H1 (cell line): ENCODE results near the gene KLK5. TPM values are rescaled to one million over a fixed set of nuclear protein-coding genes. Genes with fewer than 3 reads are reported as not detected.

Source experiments
- ASH2L ChIP-seq: fragments of 200-600, 300-600 bp; sonication (generic); IDR thresholded peaks from one replicate; pipeline ENCODE4 v1.7.1; 2017; ENCODE audit warnings: low read length
- BRCA1 ChIP-seq: IDR thresholded peaks from 2 replicates; pipeline ENCODE4 v1.6.1; 2012; ENCODE audit warnings: low read depth, low read length, improper control_type of control experiment
- EP300 ChIP-seq, 2 experiments: IDR thresholded peaks; 1 replicate in 1 of 2; 2 replicates in 1 of 2; pipeline ENCODE4 v1.6.1; 2011 to 2012; ENCODE audit warnings: low read depth in 2 of 2, low read length in 2 of 2, mild to moderate bottlenecking in 2 of 2, borderline replicate concordance in 1 of 2, inconsistent platforms in 1 of 2, moderate library complexity in 1 of 2
- JUND ChIP-seq: IDR thresholded peaks from 2 replicates; pipeline ENCODE4 v1.6.1; 2011; ENCODE audit warnings: mild to moderate bottlenecking, improper control_type of control experiment, low read length
- KDM1A ChIP-seq: fragments of 200-600, 300-600 bp; sonication (generic); IDR thresholded peaks from 2 replicates; pipeline ENCODE4 v1.7.1; 2016; ENCODE audit warnings: mild to moderate bottlenecking, low read length, borderline replicate concordance
- MAFK ChIP-seq: IDR thresholded peaks from 2 replicates; pipeline ENCODE4 v1.6.1; 2012; ENCODE audit warnings: low read depth, mild to moderate bottlenecking, improper control_type of control experiment, low read length
- POLR2A ChIP-seq, 2 experiments: IDR thresholded peaks; 1 replicate in 1 of 2; 2 replicates in 1 of 2; pipeline ENCODE4 v1.6.1; 2011; ENCODE audit warnings: low read depth in 2 of 2, low read length in 2 of 2, mild to moderate bottlenecking in 2 of 2; ENCODE audit errors: control extremely low read depth in 1 of 2
- SIRT6 ChIP-seq: IDR thresholded peaks from one replicate; pipeline ENCODE4 v1.7.1; 2012; ENCODE audit warnings: low read length, inconsistent platforms
- SP2 ChIP-seq: IDR thresholded peaks from 2 replicates; pipeline ENCODE4 v1.6.1; 2012; ENCODE audit warnings: mild to moderate bottlenecking, low read length, inconsistent platforms
- SP4 ChIP-seq: IDR thresholded peaks from 2 replicates; pipeline ENCODE4 v1.6.1; 2012; ENCODE audit warnings: low read length, inconsistent platforms
- SUZ12 ChIP-seq: fragments of 200-600 bp; sonication (generic); IDR thresholded peaks from 2 replicates; pipeline ENCODE4 v1.6.1; 2012; ENCODE audit warnings: mild to moderate bottlenecking, inconsistent platforms, low read length, moderate library complexity, mixed read lengths
- TBP ChIP-seq: IDR thresholded peaks from 2 replicates; pipeline ENCODE4 v1.6.1; 2011; ENCODE audit warnings: low read depth, low read length, improper control_type of control experiment
- TEAD4 ChIP-seq: IDR thresholded peaks from 2 replicates; pipeline ENCODE4 v1.6.1; 2012; ENCODE audit warnings: low read depth, low read length, inconsistent platforms, mixed read lengths
- polyA plus RNA-seq, 7 experiments: library from polyadenylated mRNA; depleted of rRNA in 3 of 7; stranded (reverse) in 5 of 7; unstranded in 2 of 7; fragments of >200 nt in 5 of 7; fragments of 200-250 nt in 2 of 7; gene quantifications; 1 replicate in 5 of 7; 2 replicates in 1 of 7; 4 replicates in 1 of 7; pipeline versions ENCODE4 v1.2.1 to v1.2.3, GENCODE V29; 2011 to 2013; ENCODE audit warnings: missing spikeins in 2 of 7, mixed read lengths in 2 of 7
- total RNA-seq: library from RNA; stranded (reverse); fragmentation: NEBNext Ultra II Directional; extraction: Animal tissue kit (Norgen Biotek cat#: 25700); gene quantifications from 2 replicates; pipeline ENCODE4 v1.2.1, GENCODE V29; 2021
- TF ChIP-seq, protein P1 (sequence below): IDR thresholded peaks from 2 replicates; pipeline ENCODE4 v1.6.1; 2011; ENCODE audit warnings: low read length, improper control_type of control experiment

KLK5 gene
- total and polyA plus RNA-seq, 2 of the 8 experiments (the other 6 are each of a cell fraction or from before 2014, with no cell fraction given), result 0.76 to 2.0 TPM

DNA sequence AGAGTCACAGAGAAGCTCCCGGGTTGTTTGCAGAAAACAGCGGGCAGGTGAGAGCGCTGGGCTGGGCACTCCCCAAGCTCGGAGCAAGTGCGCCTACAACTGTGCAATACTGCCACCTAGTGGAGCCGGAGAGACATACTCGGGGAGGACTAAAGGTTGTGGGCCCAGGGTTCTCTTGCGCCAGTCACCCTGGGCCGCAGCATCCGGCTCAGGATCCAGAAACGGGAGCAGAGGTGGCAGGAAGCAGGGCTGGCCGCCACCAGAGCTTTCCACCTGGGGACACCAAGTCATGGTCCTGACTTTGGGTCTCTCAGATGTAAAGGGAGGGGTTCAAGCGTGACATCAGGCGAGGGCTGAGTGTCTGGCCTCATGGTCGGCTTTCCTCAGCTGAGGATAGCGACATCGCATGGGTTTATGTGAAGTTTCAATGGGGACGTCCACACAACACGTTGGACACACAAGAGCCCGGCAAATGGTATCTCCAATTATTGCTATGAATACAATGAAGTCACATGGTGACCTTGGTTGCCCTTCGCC lies 30.5 kb downstream of the KLK5 start (continued):
- TF ChIP-seq, protein P1, sequence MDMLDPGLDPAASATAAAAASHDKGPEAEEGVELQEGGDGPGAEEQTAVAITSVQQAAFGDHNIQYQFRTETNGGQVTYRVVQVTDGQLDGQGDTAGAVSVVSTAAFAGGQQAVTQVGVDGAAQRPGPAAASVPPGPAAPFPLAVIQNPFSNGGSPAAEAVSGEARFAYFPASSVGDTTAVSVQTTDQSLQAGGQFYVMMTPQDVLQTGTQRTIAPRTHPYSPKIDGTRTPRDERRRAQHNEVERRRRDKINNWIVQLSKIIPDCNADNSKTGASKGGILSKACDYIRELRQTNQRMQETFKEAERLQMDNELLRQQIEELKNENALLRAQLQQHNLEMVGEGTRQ, result no peak
- TF ChIP-seq JUND, result 0 out of 2 replicates have a peak, but pooled peaks have one; percentile 30
- TF ChIP-seq TEAD4, result 0 out of 2 replicates have a peak, but pooled peaks have one; percentile 17
- TF ChIP-seq KDM1A, result no peak
- no peak for TF ChIP-seq SP2
- TF ChIP-seq ASH2L, result peak; percentile 45
- TF ChIP-seq SP4, result no peak
- no peak for TF ChIP-seq SIRT6
- TF ChIP-seq SUZ12, result no peak
- TF ChIP-seq EP300 (IDR thresholded peaks at IDR 0.05; ENCODE audit: borderline replicate concordance in 1 of 2, low read depth in 2 of 2, low read length in 2 of 2), result no peak
- TF ChIP-seq BRCA1, result no peak
- no peak for TF ChIP-seq MAFK
- TF ChIP-seq TBP, result peak; percentile 41; the same call in 1 of the 2 replicates
- no peak for TF ChIP-seq POLR2A (IDR thresholded peaks at IDR 0.05; ENCODE audit: control extremely low read depth in 1 of 2, low read depth in 2 of 2, low read length in 2 of 2)
